Fibroblast of mammary gland (primary cell): ENCODE measurements around the gene LACTB.

ENCODE experiments used
- DNase-seq: peaks from one replicate; pipeline ENCODE4 v3.0.0-alpha.2; 2010; ENCODE audit warnings: low read depth
- H3K4me3 ChIP-seq: 2 replicates; pipeline ENCODE4 v1.5.1; 2011; ENCODE audit warnings: low read depth, mild to moderate bottlenecking, low read length, moderate library complexity; ENCODE audit not compliant: control insufficient read depth
- CTCF ChIP-seq: conservative IDR thresholded peaks from 2 replicates; pipeline ENCODE4 v1.5.1; 2011; ENCODE audit warnings: low read depth, low read length, inconsistent platforms; ENCODE audit not compliant: control insufficient read depth, insufficient read depth

Gene LACTB

GRCh38 chr15:63156086-63156710 lies 34.5 kb downstream of the LACTB start:
- peak; percentile 8 for TF ChIP-seq CTCF
- peak; percentile 16 for DNase-seq
- H3K4me3 ChIP-seq: peak overlapping the region; percentile 58

GRCh38 chr15:63156755-63157117 lies 35.1 kb downstream of the LACTB start:
- no peak for TF ChIP-seq CTCF
- H3K4me3 ChIP-seq: peak overlapping the region; percentile 58
- peak; percentile 50 for DNase-seq

GRCh38 chr15:63157118-63157843 lies 35.6 kb downstream of the LACTB start, which contains the start of gene RPS27L:
Gene RPS27L (minus strand): TSS chr15:63157477. CDS start chr15:63157405, 72 bp downstream.
- H3K4me3 ChIP-seq: peak within 1 kb of the TSS; percentile 58
- DNase-seq: peak; percentile 93
- no peak for TF ChIP-seq CTCF

GRCh38 chr15:63157891-63158431 lies 36.3 kb downstream of the LACTB start:
- peak; percentile 35 for TF ChIP-seq CTCF
- peak overlapping the region; percentile 58 for H3K4me3 ChIP-seq
- DNase-seq: peak; percentile 83

- TF ChIP-seq CTCF: no peak
- H3K4me3 ChIP-seq: no peak overlapping the region
- no peak for DNase-seq
Observed at GRCh38 chr15:63160638-63161037, 39.0 kb downstream of the LACTB start.

- no peak for TF ChIP-seq CTCF
- no peak overlapping the region for H3K4me3 ChIP-seq
- no peak for DNase-seq
Observed at GRCh38 chr15:63163217-63163616, 41.6 kb downstream of the LACTB start.
